ENCODE measurements around the gene HOXD3. TPM values are rescaled to one million over a fixed set of nuclear protein-coding genes. Genes with fewer than 3 reads are reported as not detected.

Gene HOXD3
- total RNA-seq, 4 donors from 2014 or later = 10.5 to 11.7 (median 11.0) TPM

DNA sequence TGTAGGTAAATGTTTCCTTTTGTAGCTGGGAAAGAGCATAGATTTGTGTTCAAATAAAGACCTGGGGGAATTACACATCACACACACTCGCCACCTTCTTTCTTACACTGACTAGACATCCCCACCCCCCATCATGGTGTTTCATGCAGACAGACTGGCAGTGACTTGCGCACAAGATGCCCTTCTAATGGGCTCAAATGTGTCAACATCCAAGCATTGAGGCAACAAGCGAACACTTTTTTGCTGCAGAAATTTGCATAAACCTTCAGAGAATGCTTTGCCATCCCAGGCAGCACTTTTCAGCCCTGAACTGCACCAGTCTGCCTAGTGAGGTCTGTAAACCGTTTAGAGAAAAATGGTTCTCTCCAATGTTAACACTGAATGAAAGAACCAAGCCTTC lies 23.1 kb upstream of the HOXD3 start:
- no peak for TF ChIP-seq POLR2A (IDR thresholded peaks at IDR 0.05)
- 79 to 80% methylated on average over 4 of the region's 4 CpGs for WGBS, 2 donors
- H3K9me3 ChIP-seq = no peaks in the 10 kb centered on the region
- DNase-seq (ENCODE audit: low spot score in 2 of 2) = no peak
- H3K4me1 ChIP-seq = peaks cover 0 to 49% (median 2%) of the 10 kb centered on the region in 4 donors
- peak overlapping the region in 1 of 4 donors; percentile 90 for H3K27ac ChIP-seq
- H3K36me3 ChIP-seq = no peaks in the 10 kb centered on the region
- peaks cover 0 to 77% of the 10 kb centered on the region in 2 donors for H3K27me3 ChIP-seq
- H3K4me3 ChIP-seq = no peak overlapping the region

GRCh38 chr2:176135035-176135440 lies 22.1 kb upstream of the HOXD3 start:
- peaks cover 0 to 80% of the 10 kb centered on the region in 2 donors for H3K27me3 ChIP-seq
- H3K27ac ChIP-seq = peak overlapping the region in 2 of 4 donors; percentile 87 to 90
- peak overlapping the region in 1 of 4 donors; percentile 70 for H3K4me3 ChIP-seq
- TF ChIP-seq, protein P1, sequence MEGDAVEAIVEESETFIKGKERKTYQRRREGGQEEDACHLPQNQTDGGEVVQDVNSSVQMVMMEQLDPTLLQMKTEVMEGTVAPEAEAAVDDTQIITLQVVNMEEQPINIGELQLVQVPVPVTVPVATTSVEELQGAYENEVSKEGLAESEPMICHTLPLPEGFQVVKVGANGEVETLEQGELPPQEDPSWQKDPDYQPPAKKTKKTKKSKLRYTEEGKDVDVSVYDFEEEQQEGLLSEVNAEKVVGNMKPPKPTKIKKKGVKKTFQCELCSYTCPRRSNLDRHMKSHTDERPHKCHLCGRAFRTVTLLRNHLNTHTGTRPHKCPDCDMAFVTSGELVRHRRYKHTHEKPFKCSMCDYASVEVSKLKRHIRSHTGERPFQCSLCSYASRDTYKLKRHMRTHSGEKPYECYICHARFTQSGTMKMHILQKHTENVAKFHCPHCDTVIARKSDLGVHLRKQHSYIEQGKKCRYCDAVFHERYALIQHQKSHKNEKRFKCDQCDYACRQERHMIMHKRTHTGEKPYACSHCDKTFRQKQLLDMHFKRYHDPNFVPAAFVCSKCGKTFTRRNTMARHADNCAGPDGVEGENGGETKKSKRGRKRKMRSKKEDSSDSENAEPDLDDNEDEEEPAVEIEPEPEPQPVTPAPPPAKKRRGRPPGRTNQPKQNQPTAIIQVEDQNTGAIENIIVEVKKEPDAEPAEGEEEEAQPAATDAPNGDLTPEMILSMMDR (IDR thresholded peaks at IDR 0.05) = peak in 1 of 5 experiments; percentile 9
- no peak for TF ChIP-seq EP300 (IDR thresholded peaks at IDR 0.05)
- TF ChIP-seq POLR2A (IDR thresholded peaks at IDR 0.05) = no peak
- no peaks in the 10 kb centered on the region for H3K9me3 ChIP-seq
- H3K4me1 ChIP-seq = peaks cover 0 to 49% (median 2%) of the 10 kb centered on the region in 4 donors
- DNase-seq (ENCODE audit: low spot score in 2 of 2) = no peak
- H3K36me3 ChIP-seq = no peaks in the 10 kb centered on the region

DNA sequence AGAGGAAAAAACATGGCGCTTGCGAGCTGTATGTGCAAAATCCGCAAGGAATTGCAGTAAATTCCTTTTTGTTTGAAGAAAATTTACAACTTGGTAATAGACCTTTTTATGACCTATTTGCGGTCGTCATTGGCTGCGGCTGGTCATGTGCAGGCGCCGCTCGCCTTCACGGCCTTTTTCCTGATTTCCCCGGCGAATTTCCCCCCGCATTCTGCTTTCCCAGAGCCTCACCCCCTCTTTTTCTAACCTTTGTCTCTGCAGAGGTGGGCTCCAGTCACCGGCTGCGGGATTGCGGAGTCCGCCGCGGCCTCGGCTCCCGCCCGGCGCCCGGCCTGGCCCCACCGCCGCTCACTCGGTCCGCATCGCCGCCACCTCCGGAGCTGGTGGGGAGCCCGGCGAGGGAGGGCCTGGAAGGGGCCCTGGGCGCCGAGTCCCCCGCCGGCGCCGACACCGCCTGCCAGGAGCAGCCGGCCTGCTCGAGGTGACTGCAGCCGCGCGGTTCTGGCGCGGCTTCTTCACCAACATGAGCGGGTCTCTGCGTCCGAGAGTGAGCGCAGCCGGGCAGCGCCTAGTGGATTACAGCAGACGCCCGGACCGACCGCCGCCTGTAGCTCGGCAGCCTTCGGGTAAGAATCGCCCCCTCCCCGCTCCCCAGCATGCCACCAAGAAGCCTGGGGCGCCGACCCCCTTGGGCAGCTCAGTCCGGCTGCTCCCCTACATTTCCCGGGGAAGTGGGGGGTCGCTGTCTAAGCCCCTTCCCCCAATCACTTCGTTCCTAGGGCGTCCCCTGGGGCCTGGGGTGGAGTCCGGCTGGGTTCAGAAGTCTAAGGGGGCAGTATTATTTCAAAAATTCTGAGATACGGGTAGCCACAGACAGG lies 20.5 kb upstream of the HOXD3 start:
- no peaks in the 10 kb centered on the region for H3K9me3 ChIP-seq
- H3K4me1 ChIP-seq = peaks cover 0 to 47% (median 2%) of the 10 kb centered on the region in 4 donors
- no peak for DNase-seq (ENCODE audit: low spot score in 2 of 2)
- no peak for TF ChIP-seq EP300 (IDR thresholded peaks at IDR 0.05)
- TF ChIP-seq POLR2A (IDR thresholded peaks at IDR 0.05) = peak in 1 of 2 donors; percentile 4
- peaks cover 0 to 75% of the 10 kb centered on the region in 2 donors for H3K27me3 ChIP-seq
- H3K27ac ChIP-seq = peak overlapping the region; percentile 77 to 90 (median 88)
- WGBS, 2 donors = 2% methylated on average over 59 to 70 of the region's 71 CpGs
- no peaks in the 10 kb centered on the region for H3K36me3 ChIP-seq
- H3K4me3 ChIP-seq = peak overlapping the region; percentile 49 to 70 (median 62)

- Histone ChIP-seq H3K36me3 (no peaks in the 10 kb centered on the region), H3K9me3 (no peaks in the 10 kb centered on the region), H3K27me3 (peaks cover 0 to 71% of the 10 kb centered on the region in 2 donors), H3K27ac (peak overlapping the region; percentile 77 to 90 (median 88)), H3K4me3 (peak overlapping the region; percentile 49 to 70 (median 62)), H3K4me1 (peaks cover 0 to 47% (median 2%) of the 10 kb centered on the region in 4 donors)
- 36 to 44% methylated on average over 2 of the region's 2 CpGs for WGBS, 2 donors
- TF ChIP-seq, protein P1 (IDR thresholded peaks at IDR 0.05) = no peak
- TF ChIP-seq POLR2A (IDR thresholded peaks at IDR 0.05) (no peak), EP300 (IDR thresholded peaks at IDR 0.05) (no peak)
- no peak for DNase-seq (ENCODE audit: low spot score in 2 of 2)
Measured at GRCh38 chr2:176137252-176137580, 19.9 kb upstream of the HOXD3 start.

- peak overlapping the region in 1 of 4 donors; percentile 70 for H3K4me3 ChIP-seq
- no peak for DNase-seq (ENCODE audit: low spot score in 2 of 2)
- H3K27me3 ChIP-seq = peaks cover 0 to 64% of the 10 kb centered on the region in 2 donors
- no peaks in the 10 kb centered on the region for H3K36me3 ChIP-seq
- H3K4me1 ChIP-seq = peaks cover 0 to 47% (median 2%) of the 10 kb centered on the region in 4 donors
- H3K9me3 ChIP-seq = no peaks in the 10 kb centered on the region
- H3K27ac ChIP-seq = peak overlapping the region in 3 of 4 donors; percentile 18 to 90 (median 70)
- no peak for TF ChIP-seq EP300 (IDR thresholded peaks at IDR 0.05)
- no peak for TF ChIP-seq POLR2A (IDR thresholded peaks at IDR 0.05)
- TF ChIP-seq, protein P1 (IDR thresholded peaks at IDR 0.05) = no peak
- 81 to 82% methylated on average over 8 of the region's 8 CpGs for WGBS, 2 donors
Measured at GRCh38 chr2:176137906-176138305, 19.2 kb upstream of the HOXD3 start.

- peaks cover 0 to 47% (median 2%) of the 10 kb centered on the region in 4 donors for H3K4me1 ChIP-seq
- peak overlapping the region in 1 of 4 donors; percentile 70 for H3K4me3 ChIP-seq
- peaks cover 0 to 58% of the 10 kb centered on the region in 2 donors for H3K27me3 ChIP-seq
- DNase-seq (ENCODE audit: low spot score in 2 of 2) = no peak
- no peaks in the 10 kb centered on the region for H3K9me3 ChIP-seq
- no peak for TF ChIP-seq POLR2A (IDR thresholded peaks at IDR 0.05)
- TF ChIP-seq EP300 (IDR thresholded peaks at IDR 0.05) = no peak
- TF ChIP-seq, protein P1 (IDR thresholded peaks at IDR 0.05) = no peak
- peak overlapping the region; percentile 18 to 90 (median 62) for H3K27ac ChIP-seq
- no peaks in the 10 kb centered on the region for H3K36me3 ChIP-seq
- 55 to 62% methylated on average over 14 of the region's 14 CpGs for WGBS, 2 donors
Measured at GRCh38 chr2:176138526-176138922, 18.6 kb upstream of the HOXD3 start.
